GM15510 (cell line): Measurements from ENCODE around the gene MYBPH.

ENCODE experiments used
- POLR2A ChIP-seq: IDR thresholded peaks from 3 replicates; pipeline ENCODE4 v1.6.1; 2011; ENCODE audit warnings: borderline replicate concordance; ENCODE audit not compliant: insufficient read length; ENCODE audit errors: extremely low read depth

The MYBPH gene

DNA sequence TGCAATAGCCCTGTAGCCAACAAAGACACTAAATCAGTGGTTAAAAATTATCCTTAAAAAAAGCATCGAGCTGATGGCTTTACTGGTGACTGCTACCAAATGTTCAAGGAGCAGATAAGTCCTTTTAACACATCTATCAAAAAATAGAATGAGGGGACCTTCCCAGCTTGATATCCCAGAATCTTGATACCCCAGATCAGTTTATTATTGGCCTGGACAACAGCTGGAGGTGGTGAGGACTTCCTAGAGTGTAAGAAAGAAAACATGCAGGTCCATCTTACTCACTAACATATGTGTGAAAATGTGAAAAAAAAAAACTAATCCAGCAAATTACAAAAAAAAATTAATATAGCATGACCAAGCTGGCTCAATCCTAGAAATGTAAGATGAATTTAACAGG lies 32.6 kb upstream of the MYBPH start:
- TF ChIP-seq POLR2A: no peak

DNA sequence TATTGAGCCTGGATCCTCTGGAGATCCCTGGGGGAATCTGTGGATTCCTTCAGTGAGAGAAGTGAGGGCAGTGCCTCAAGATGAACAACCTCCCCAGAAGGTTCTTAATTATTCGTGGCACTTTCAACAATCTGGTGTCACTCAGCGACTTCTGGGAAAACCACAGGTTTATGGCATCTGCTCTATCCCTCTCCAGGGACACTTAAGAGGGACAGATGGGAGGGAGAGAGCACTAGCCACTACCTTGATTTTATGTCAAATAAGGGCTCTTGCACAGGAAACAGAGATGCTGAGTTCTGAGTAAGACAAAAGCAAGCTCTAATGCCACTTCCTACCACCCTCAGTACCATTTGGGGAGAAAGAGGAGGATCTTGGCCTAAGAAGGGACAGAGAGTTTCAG lies 32.1 kb upstream of the MYBPH start:
- TF ChIP-seq POLR2A: no peak

DNA sequence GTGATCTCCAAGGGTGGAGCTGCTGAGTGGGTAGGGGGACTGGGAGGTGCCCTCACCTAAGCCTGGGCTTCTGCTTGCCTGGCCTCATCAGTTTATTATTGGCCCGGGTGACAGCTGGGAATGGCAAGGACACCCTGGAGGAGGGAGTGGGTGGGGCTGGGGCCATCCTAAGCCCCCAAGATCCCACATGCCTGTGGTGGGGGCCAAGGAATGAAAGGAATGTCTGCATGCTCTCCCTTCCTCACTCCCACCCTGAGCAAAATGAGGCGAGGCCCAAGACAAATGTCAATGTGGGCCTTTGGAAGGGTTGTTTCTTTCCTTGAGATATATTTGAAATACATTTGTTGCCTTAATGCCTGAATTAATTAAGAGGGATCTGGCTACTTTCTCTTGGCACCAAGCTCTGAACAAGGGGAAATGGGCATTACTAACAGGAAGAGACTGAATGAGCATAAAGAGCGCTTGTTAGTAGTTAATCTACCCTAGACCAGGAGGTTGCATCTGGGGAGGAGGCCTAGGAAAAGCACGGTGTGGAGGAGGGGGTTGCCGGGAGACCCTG lies 30.6 kb upstream of the MYBPH start:
- no peak for TF ChIP-seq POLR2A

DNA sequence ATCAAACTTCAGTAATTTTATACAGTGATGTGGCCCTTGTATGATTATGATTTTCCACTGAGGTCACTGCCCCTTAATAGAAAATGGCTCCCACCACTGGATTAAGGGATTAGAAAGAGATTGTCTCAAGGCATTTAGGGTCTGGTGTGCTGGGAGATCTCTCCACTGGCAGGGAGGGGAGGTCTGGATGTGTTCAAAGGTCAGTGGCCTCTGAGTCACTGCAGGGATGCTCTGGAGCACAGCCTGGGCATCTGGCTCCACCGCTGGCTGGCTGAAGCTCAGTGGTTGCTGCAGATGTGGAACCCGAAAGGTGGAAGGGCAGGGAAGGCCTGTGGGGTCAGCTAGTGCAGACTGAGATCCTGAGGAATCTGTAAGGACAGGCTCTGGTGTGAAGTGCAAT lies 29.1 kb upstream of the MYBPH start:
- TF ChIP-seq POLR2A: no peak

DNA sequence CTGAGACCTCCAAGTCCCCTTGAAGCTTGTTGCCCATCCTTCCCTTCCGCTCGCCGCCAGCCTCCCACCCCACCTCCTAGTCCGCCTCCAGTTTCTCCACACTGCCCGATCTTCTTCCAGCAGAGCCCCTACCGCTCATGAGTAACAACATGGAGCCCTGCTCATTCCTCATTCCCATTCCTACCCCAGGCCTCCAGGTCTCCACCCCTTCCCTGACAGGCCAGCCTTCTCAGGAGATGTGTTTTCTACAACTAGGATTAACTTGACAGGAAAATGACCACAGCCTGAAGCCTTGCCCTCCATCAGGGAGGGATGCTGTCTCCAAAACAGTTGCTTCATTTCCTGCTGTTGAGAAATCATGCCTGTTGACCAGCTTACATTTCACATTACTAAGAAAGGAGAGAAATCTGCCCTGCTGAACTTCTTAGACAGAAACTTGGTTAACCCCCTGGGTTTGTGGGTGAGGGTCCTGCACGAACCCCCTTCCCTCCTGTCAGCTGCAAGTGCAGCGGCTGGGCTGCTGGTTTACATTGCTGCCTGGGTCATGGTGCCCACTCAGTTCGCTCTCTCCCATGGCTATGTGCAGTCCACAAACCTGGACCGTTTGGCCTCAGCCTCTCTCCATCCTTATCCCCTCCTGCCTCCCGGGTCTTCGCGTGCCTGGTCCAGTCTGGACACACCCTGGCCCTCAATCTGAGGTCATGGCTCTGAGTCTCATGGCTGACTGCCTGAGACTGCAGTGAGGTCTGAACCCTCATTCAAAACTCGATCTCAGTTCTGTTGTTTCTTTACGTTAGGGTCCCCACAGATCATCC lies 27.0 kb upstream of the MYBPH start:
- no peak for TF ChIP-seq POLR2A

DNA sequence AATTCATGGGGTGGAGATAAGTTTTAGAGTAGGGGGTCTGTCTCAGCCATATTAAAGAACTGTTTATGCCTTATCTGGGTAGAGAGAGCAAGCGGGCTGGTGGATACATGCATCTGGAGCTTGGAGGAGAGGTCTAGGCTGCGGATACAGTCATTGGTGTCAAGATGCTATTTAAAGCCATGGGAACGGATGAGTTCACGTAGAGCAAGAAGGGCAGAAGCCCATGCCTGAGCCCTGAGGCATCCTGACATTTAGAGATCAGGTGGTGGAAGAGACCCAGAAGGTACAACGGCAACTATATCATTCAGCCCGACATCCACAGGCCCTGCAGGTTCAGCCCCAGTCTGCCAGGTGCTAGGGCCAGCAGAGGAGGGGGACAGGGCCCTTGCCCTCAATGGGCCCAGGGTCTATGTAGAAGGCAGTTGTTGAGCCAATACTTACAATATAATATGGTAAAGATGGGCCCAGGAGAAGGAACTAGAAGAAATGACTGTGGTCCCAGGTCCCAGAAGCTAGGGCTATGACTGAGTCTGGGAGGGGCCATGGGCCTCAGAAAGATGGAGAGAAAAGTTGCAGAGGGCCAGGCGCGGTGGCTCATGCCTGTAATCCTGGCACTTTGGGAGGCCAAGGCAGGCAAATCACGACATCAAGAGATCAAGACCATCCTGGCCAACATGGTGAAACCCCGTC lies 26.0 kb upstream of the MYBPH start:
- no peak for TF ChIP-seq POLR2A

DNA sequence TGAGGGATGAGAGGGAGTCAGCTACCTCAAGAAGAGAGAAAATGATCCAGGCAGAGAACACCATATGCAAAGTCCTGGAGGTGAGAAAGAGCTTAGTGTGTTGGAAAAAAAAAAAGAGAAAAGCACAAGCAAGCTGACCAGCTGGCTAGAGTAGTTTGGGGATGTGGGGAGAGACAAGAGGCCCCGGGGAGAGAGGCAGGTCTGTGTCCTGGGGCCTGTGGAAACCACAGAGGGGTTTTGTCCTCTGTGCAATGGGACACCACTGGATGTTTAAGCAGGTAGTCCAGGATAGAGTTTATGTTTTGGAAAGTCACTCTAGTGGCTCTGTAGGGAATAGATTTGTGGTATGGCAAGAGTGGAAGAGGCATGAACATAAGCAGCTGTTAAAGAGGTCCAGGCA lies 25.3 kb upstream of the MYBPH start:
- TF ChIP-seq POLR2A: no peak

DNA sequence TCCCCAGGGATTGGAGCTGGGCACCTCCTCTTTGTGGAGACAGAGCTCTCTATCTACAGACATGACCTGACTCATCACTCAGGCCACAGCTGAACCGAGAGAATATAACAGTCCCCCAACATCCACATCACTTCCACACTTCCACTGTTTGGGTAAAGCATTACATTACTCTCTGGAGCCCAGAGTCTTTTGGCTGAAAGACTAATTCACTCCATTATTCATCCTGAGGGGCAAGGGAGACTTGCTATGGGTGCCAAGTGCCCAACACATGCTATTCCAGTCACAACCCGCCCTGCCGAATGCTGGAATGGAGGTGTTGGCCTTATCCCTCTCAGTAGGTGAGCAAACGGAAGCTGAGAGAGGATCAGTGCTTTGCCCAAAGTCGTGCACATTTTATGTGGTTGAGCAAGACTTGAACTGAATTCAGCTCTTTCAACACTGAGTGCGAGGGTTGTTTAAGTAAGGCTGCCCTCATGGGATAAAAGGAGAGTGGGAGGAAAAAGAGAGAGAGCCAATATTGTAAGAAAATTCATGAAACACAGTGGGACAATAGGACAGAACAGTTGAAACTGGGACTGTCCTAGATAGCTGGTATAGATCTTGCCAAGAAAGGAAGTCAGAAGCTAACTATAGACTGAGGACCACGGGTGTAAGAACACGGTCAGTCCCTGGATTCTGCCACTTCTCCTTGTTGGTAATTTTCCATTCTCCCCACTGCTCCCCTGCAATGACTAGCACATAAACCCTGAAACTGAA lies 24.4 kb upstream of the MYBPH start:
- TF ChIP-seq POLR2A: no peak

DNA sequence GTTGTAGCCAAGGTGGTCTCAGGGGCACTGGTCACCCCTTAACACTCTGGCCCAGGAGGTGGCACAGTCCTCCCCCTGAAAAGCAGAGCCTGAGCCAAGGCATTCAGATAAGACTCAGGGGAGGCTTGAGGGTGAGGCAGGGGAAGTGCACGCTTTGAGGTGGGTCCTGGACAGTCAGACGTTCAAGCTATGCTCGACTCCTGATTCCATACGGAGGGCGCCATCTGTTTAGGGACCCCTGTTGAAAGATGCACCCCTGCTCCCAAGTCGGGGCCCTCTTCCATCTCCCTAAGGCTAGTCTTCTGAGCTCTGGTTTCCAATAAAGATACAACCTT lies 23.8 kb upstream of the MYBPH start:
- TF ChIP-seq POLR2A: no peak

DNA sequence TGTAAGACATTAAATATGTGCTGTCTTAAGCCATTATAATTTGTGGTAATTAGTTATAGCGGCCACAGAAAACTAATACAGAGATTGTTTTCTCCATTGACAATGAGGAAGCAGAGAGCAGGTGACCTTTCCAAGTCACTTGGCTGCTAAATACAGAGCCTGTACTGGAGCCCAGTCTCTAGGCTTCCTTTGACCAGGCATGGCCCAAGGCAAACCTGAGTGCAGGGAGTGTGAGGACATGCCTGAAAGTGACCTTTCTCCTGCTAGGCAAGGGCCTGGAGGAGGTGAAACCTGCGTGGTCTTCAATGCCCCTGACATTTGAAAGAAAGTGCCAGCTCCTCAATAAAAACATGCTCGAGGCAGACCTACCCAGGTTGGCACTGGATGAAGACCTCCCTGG lies 23.4 kb upstream of the MYBPH start:
- no peak for TF ChIP-seq POLR2A

DNA sequence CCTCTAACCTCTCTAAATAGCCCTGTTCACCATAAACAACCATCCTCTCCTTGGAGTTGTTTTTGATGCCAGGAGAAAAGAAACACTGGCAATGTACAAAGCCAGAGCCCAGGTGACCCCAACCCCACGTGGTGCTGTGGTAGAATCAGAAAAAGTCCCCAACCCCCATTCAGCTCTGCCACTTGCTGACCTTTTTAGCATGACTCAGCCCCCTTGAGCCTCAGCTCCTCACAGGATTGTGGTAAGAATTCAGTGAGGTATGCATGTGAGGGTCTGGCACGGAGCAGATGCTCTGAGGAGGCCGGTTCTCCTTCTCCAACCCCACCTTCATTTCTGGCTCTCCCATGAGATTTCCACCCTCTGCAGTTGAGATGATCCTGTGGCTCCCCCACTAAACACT lies 22.0 kb upstream of the MYBPH start:
- no peak for TF ChIP-seq POLR2A

DNA sequence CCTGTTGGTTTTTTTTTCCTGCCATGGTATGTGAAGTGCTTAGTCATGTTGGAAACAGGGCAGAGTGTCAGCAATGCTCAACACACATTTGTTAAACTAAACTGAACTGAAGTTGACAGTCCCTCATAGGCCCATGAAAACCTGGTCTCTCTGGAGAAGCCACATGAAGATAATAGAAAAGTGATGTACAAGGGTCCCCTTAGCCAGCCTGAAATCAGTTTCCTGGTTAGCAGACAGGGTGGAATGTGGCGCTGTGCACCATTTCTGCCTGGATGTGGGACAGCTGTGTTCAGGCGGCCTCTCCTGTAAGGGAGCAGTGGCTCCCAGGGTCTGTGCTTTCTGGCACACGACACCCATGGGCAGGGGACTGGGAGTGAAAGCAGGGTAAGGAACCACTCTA lies 20.7 kb upstream of the MYBPH start:
- no peak for TF ChIP-seq POLR2A

DNA sequence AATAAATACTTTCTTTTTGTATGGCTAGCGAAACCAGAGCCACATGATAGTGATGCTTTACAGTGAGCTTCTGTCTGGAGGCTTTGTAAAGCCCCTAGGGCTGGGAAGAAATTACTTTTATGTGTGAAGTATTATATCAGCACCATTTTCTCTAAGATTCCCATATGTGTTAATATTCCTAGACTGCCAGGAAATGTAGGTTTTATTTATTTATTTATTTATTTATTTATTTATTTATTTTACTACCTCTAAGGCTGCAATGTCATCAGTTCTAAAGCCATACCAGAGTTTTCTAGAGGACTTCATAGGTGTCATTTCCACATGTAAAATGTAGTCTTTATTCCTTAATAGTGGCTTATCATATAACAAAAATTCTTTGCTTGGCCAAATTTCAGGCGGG lies 15.3 kb upstream of the MYBPH start:
- TF ChIP-seq POLR2A: no peak

DNA sequence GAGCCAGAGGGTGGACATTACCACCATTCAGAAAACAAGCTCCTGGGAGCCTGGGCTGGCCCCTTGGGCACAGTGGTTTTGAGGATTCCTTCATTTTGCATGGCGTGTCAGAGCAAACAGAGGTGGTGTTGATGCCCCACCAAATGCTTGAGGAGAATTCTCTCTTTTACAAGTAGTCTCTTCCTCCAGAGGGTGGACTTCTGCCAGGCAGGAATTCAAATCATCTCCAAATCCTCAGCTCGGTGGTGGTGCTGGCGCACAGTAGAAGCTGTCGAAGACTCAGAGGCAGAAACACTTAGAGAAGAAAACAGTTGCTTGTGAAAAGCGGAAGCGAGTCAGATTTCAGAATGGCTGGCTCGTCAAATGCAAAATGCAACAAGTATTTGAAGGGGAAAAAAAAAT lies 14.3 kb upstream of the MYBPH start:
- TF ChIP-seq POLR2A: no peak

DNA sequence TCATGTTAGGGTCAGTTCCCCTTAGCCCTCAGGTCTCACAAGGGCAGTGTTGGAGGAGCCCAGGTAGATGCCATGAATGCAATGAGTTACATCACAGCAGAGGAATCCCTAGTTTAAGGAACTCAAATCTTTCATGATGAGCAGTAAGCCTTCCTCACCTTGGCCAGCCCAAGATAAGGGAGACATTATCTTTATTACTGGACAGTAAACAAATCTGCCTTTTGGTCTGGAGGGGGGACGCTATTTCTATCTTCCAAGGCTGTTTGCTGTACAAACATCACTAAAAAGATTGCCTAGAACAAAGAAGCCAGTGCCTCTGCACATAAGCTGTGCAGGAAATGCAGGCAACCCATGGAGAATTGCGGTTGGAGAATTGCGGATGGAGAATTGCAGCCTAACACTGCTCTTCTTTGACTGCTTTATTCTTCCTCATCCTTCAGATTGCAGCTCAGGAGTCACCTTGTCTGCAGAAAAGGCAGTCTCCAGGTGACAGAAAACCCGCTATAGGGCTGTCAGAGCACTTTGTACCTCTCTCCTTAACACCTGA lies 13.1 kb upstream of the MYBPH start:
- TF ChIP-seq POLR2A: no peak

DNA sequence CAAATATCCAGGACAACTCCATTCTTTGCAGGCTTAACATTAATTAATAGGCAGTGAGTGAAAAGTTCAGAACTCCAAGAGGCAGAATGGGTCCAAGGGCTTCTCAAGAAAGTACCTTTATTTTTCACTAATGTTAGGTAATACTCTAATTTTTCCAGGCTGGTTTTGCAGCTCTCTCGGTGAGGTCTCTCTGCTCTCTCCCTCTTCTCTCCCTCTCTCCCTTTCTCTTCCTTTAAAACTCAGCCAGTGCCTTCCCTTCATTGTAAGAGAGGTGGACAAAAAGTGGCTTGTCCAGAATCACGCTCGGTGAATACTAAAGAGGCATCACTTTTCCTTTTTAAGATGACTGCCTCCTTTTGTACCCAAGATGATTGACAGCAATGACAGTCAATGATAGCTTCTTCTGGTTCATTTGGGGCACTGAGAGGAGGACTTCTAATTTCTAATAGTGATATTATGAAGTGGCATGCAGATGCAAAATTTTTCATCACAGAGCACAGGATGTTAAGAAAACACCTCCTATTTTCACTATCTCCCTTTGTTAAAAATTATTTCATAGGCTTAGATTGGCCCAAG lies 12.2 kb upstream of the MYBPH start:
- TF ChIP-seq POLR2A: no peak

DNA sequence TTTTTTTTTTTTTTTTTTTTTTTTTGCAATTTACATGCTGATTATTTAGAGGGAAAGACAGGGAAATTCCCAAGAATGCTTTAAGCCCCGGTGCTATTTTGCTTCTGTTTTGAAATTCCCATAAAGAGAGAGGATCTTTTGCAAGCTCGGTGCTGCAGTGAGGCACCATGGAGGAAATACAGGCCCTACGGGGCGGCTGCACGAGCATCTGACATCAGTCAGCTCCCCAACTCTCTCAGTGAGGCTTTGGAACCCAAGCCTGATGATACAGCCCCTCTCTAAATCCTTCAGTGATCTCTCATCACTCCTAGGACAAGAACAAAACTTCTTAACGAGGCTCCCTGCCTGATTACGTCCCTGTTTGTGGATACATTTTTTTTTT lies 11.7 kb upstream of the MYBPH start:
- TF ChIP-seq POLR2A: no peak
